Cerebellar cortex (tissue), 1 donor: ENCODE data around the gene SCRT2.

Experiments used
- DNase-seq: peaks from one replicate; pipeline ENCODE4 v3.0.0-alpha.2; 2015; ENCODE audit warnings: low spot score

Gene SCRT2

GRCh38 chr20:672963-673602 lies 2.5 kb downstream of the SCRT2 start:
- DNase-seq, result no peak

- DNase-seq, result no peak
Observed at GRCh38 chr20:671252-672030, 4.2 kb downstream of the SCRT2 start.

DNA sequence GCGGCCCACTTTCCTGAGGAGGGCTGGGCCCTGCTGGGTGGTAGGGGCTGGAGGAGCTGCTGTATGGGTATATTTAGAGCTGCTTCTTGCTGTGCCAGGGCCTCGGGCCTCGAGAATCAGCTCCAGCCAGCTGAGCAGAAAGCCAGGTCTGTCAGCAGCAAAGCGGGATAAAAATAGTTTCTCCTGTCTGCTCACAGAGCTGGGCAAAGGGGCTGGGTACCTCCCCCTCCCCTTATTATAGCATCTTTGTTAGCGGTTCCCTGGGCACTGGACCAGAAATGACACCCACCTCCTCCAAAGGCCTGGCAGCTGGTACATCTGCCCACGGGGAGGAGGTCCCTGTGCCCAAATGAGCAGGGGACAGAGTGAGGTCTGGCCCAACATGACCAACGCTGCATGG lies 6.0 kb downstream of the SCRT2 start:
- DNase-seq, result no peak

- DNase-seq, result no peak
Observed at GRCh38 chr20:668638-669037, 7.0 kb downstream of the SCRT2 start.

GRCh38 chr20:668050-668449 lies 7.6 kb downstream of the SCRT2 start:
- DNase-seq, result no peak

- peak; percentile 58 for DNase-seq
Observed at GRCh38 chr20:667351-668034, 8.1 kb downstream of the SCRT2 start.

GRCh38 chr20:666877-667276 lies 8.7 kb downstream of the SCRT2 start:
- DNase-seq, result no peak

GRCh38 chr20:665276-665675 lies 10.3 kb downstream of the SCRT2 start:
- DNase-seq, result no peak

- DNase-seq, result no peak
Observed at GRCh38 chr20:664576-664975, 11.0 kb downstream of the SCRT2 start.

- no peak for DNase-seq
Observed at GRCh38 chr20:664151-664550, 11.5 kb downstream of the SCRT2 start.

- no peak for DNase-seq
Observed at GRCh38 chr20:663315-664090, 12.1 kb downstream of the SCRT2 start.

- DNase-seq, result no peak
Observed at GRCh38 chr20:662277-663192, 13.1 kb downstream of the SCRT2 start.

DNA sequence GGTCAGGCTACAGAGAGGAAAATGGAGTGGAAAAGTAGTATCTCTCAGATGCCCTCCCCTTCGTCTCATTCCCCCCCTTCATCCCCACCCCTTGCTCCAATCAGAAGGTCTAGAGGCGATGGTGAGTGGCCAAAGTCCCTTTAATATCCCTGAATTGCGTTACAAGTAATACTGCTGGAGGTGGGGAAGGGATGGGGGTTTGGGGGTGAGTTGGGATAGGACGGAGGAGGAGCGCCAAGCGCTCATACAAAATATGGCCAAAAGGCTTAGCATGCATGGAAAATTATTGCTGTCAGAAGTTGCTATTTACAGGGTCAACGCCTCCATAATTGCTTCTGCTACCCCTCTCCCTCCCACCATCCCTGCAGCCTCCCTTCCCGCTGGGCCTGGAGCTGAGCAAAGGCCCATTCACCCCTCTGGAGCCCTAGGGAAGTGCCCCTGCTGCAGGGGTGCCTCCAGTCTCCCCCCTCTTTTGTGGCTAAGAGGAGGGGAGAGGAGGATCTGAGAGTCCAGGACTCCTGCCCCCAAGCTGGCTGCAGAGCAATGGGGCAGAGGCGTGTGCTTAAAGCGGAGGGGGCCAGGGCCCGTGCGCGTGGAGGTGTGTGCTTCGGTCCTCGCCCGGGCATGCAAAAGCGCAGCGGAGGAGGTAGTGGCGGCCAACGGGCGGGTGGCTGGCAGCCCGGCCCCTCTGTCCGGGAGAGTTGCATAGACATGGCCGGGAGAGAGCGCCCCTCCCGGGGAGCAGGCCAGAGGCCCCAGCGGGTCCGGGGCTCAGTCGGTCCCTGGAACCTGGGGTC lies 13.9 kb downstream of the SCRT2 start:
- no peak for DNase-seq

DNA sequence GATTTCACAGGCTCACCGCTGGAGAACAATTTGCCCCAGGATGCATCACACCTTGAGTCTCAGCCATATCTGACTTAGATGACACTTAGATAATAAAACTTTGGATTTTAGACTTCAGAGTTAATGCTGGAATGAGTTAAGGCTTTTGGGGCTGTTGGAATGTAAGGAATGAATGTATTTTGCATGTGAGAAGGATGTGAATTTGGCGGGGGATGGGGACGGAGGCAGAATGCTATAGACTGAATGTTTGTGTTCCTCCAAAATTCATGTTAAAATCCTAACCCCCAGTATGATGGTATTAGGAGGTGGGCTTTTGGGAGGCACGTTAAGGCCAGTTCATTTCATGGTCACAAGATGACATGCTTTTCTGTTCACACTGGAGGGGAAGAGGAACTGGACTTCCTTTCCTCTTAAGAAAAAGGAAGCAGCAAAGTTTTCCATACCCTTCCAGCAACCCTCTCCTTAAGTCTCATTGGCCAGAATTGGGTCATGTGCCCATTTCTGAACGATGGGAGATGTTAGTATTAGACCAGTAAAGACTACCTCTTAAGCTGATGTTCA lies 16.8 kb downstream of the SCRT2 start:
- DNase-seq, result no peak

DNA sequence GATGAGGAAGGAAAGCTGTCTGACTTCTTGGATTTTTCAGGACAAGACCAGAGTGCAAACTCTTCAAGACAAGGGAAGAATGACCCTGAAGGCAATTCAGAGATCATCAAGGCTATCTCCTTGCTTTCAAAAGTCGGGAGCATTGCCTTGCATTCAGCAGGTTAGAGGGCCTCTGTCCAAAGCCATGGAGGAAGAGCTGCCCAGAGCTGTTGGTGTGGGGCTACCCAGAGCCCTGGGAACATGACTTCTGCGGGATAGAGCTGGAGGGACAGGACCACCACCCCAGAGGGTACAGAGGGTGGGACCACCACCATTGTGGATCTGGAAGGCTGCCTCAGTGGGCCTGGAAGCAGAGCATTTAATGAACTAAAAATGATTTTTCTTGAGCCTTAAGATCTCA lies 17.4 kb downstream of the SCRT2 start:
- no peak for DNase-seq

GRCh38 chr20:655726-656624 lies 19.6 kb downstream of the SCRT2 start:
- DNase-seq, result no peak

GRCh38 chr20:654417-654750 lies 21.2 kb downstream of the SCRT2 start:
- no peak for DNase-seq

- DNase-seq, result no peak
Observed at GRCh38 chr20:653590-654416, 21.8 kb downstream of the SCRT2 start.
